Endodermal cell (in vitro differentiated cells): ENCODE results near the gene GPR68. TPM values are rescaled to one million over a fixed set of nuclear protein-coding genes. Genes with fewer than 3 reads are reported as not detected.
"Not testable (repeated sequence)": the region's sequence is repeated elsewhere in the genome, so short reads cannot be mapped to it uniquely, and the experiment has no call there.

Source experiments
- DNase-seq: peaks from one replicate; pipeline ENCODE4 v3.0.0-alpha.2; 2017
- H3K27ac ChIP-seq: 2 replicates; pipeline ENCODE4 v1.5.1; 2013; ENCODE audit warnings: mild to moderate bottlenecking, low read depth, low read length, moderate library complexity
- H3K27me3 ChIP-seq: 2 replicates; pipeline ENCODE4 v1.6.1; 2013; ENCODE audit warnings: mild to moderate bottlenecking, low read length, moderate library complexity; ENCODE audit not compliant: insufficient read depth, control insufficient read depth, poor library complexity, severe bottlenecking
- H3K36me3 ChIP-seq: 2 replicates; pipeline ENCODE4 v1.7.0; 2013; ENCODE audit warnings: mild to moderate bottlenecking, low read length, moderate library complexity; ENCODE audit not compliant: control insufficient read depth, insufficient read depth
- H3K4me1 ChIP-seq: one replicate; pipeline ENCODE4 v1.7.0; 2013; ENCODE audit warnings: low read length; ENCODE audit not compliant: control insufficient read depth, insufficient read depth
- H3K4me3 ChIP-seq: 2 replicates; pipeline ENCODE4 v1.5.1; 2013; ENCODE audit warnings: mild to moderate bottlenecking, low read length, moderate library complexity
- H3K9ac ChIP-seq: 2 replicates; pipeline ENCODE4 v1.6.1; 2013; ENCODE audit warnings: mild to moderate bottlenecking, low read length, moderate library complexity; ENCODE audit not compliant: poor library complexity, severe bottlenecking; ENCODE audit errors: extremely low read depth
- H3K9me3 ChIP-seq: 2 replicates; pipeline ENCODE4 v1.6.1; 2013; ENCODE audit warnings: mild to moderate bottlenecking, low read length, moderate library complexity; ENCODE audit not compliant: control insufficient read depth
- H3K27ac Mint-ChIP-seq: 2 replicates; pipeline ENCODE4 v1.8.0; 2020; ENCODE audit warnings: mixed read lengths
- H3K27me3 Mint-ChIP-seq: 2 replicates; pipeline ENCODE4 v1.8.0; 2021; ENCODE audit warnings: mild to moderate bottlenecking, mixed read lengths; ENCODE audit not compliant: insufficient read depth
- H3K36me3 Mint-ChIP-seq: 2 replicates; pipeline ENCODE4 v1.8.0; 2020; ENCODE audit warnings: low read depth, mixed read lengths
- H3K4me1 Mint-ChIP-seq: 2 replicates; pipeline ENCODE4 v1.8.0; 2020; ENCODE audit warnings: mixed read lengths
- H3K4me3 Mint-ChIP-seq: 2 replicates; pipeline ENCODE4 v1.8.0; 2020; ENCODE audit warnings: mild to moderate bottlenecking, moderate library complexity, mixed read lengths
- H3K9me3 Mint-ChIP-seq: 2 replicates; pipeline ENCODE4 v1.8.0; 2020; ENCODE audit warnings: mild to moderate bottlenecking, mixed read lengths
- CTCF ChIP-seq: fragments of 200-600 bp; sonication (generic); conservative IDR thresholded peaks from 2 replicates; pipeline ENCODE4 v1.5.0; 2021; ENCODE audit warnings: antibody characterized with exemption, mild to moderate bottlenecking
- WGBS, 2 experiments: methylation state at CpG; one replicate each; pipeline versions ENCODE4 v1.1.5 to v1.1.7; 2013; ENCODE audit warnings: missing lambda C conversion rate in 2 of 2, mixed read lengths in 1 of 2; ENCODE audit not compliant: insufficient coverage in 1 of 2, insufficient read length in 1 of 2; 5-methylcytosine and 5-hydroxymethylcytosine counted together
- total RNA-seq, 2 donors: library from RNA; stranded (reverse); fragmentation: NEBNext Ultra II Directional in 1 of 2; extraction: Animal tissue kit (Norgen Biotek cat#: 25700) in 1 of 2; gene quantifications; 2 replicates in 1 of 2; 3 replicates in 1 of 2; pipeline ENCODE4 v1.2.1, GENCODE V29; 2021

The GPR68 gene
- total RNA-seq, 2 donors from 2014 or later: 0.38 to 0.44 TPM

- peaks cover 7% of the 10 kb centered on the region for H3K27me3 ChIP-seq
- Mint-ChIP-seq H3K27me3 (peaks cover 9% of the 10 kb centered on the region), H3K9me3 (no peaks in the 10 kb centered on the region), H3K36me3 (peaks cover 18% of the 10 kb centered on the region), H3K27ac (no peak overlapping the region), H3K4me1 (no peaks in the 10 kb centered on the region), H3K4me3 (no peak overlapping the region)
- H3K4me3 ChIP-seq: no peak overlapping the region
- WGBS, 2 experiments: 95 to 97% methylated on average over 6 of the region's 6 CpGs
- peaks cover 8% of the 10 kb centered on the region for H3K36me3 ChIP-seq
- no peak for TF ChIP-seq CTCF
- DNase-seq: no peak
- no peaks in the 10 kb centered on the region for H3K9me3 ChIP-seq
- H3K4me1 ChIP-seq: no peaks in the 10 kb centered on the region
- no peak overlapping the region for H3K9ac ChIP-seq
- H3K27ac ChIP-seq: no peak overlapping the region
Observed at GRCh38 chr14:91270188-91270587, 25.7 kb upstream of the GPR68 start.

DNA sequence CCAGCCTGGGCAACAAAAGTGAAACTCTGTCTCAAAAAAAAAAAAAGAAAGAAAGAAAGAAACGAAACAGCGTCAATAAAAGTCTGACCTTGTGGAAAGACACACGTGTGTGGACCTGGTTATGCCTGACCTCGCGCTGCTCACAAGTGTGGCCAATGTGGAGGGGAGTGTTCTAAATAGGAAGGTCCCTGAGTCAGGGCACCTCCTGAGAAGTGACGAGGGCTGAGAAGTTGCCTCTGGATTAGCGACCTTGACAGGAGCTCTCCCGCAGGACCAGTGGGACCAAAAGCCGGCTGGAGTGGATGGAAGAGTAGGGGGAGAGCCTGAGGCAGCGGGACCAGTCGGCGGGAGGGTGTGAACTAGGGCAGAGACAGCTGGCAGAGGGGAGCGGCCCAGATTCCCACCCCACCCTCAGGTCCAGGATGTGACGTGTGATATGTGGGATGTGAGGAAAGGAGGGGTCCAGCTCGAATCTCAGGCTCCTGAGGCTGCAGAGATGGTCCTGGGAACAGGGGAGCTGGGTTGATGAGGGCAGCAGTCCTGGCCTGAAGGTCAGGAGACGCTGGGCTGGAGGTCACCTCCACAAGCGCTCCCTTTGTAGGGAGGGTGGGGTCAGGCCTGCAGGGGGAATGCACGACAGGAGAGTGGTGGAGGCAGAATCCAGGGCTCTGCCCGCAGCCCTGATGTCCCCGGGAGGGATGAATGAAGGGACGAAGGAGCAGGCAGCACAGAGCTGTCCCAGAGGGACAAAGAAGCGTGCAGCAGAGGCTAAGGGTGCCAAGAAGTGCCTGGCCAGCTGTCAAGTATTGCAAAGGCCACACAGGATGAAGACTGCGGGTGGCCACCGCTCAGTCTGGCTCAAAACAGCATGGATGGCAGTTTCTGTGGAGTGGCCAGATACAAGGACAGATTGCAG is 24.8 kb upstream of the GPR68 start:
- WGBS, 2 experiments: 89 to 90% methylated on average over 14 to 24 of the region's 24 CpGs
- Mint-ChIP-seq H3K9me3 (no peaks in the 10 kb centered on the region), H3K27ac (peak overlapping the region; percentile 19), H3K36me3 (peaks cover 12% of the 10 kb centered on the region), H3K4me3 (no peak overlapping the region), H3K4me1 (peaks cover 3% of the 10 kb centered on the region), H3K27me3 (peaks cover 15% of the 10 kb centered on the region)
- Histone ChIP-seq H3K4me3 (no peak overlapping the region), H3K9me3 (no peaks in the 10 kb centered on the region), H3K9ac (no peak overlapping the region), H3K27ac (peak overlapping the region; percentile 56), H3K36me3 (peaks cover 5% of the 10 kb centered on the region), H3K4me1 (no peaks in the 10 kb centered on the region), H3K27me3 (peaks cover 14% of the 10 kb centered on the region)
- no peak for TF ChIP-seq CTCF
- DNase-seq: no peak

GRCh38 chr14:91267965-91268437 is 23.5 kb upstream of the GPR68 start:
- H3K4me3 Mint-ChIP-seq: no peak overlapping the region
- DNase-seq: no peak
- H3K27me3 Mint-ChIP-seq: peaks cover 28% of the 10 kb centered on the region
- Histone ChIP-seq H3K27ac (no peak overlapping the region), H3K9me3 (no peaks in the 10 kb centered on the region), H3K9ac (no peak overlapping the region), H3K27me3 (peaks cover 27% of the 10 kb centered on the region), H3K4me3 (no peak overlapping the region), H3K4me1 (no peaks in the 10 kb centered on the region), H3K36me3 (peaks cover 5% of the 10 kb centered on the region)
- no peaks in the 10 kb centered on the region for H3K9me3 Mint-ChIP-seq
- WGBS, 2 experiments: 95 to 100% methylated on average over 4 to 7 of the region's 7 CpGs
- peaks cover 7% of the 10 kb centered on the region for H3K4me1 Mint-ChIP-seq
- H3K27ac Mint-ChIP-seq: no peak overlapping the region
- H3K36me3 Mint-ChIP-seq: peaks cover 12% of the 10 kb centered on the region
- TF ChIP-seq CTCF: no peak

DNA sequence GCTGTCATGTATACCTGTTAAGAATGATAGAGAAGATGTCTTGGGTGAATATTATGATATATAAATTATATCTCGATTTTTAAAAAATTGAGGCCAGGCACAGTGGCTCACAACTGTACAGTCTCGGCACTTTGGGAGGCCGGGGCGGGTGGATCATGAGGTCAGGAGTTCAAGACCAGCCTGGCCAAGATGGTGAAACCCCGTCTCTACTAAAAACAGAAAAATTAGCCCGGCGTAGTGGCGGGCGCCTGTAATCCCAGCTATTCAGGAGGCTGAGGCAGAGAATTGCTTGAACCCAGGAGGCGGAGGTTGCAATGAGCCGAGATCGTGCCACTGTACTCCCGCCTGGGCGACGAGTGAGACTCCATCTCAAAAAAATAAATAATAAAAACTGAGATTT is 21.8 kb upstream of the GPR68 start:
- H3K27me3 Mint-ChIP-seq: peaks cover 32% of the 10 kb centered on the region
- not testable (repeated sequence) for H3K4me1 Mint-ChIP-seq, H3K27ac Mint-ChIP-seq, H3K36me3 Mint-ChIP-seq, H3K4me1 ChIP-seq, H3K9me3 ChIP-seq, H3K4me3 Mint-ChIP-seq, H3K27ac ChIP-seq, H3K36me3 ChIP-seq, H3K9ac ChIP-seq, DNase-seq, H3K4me3 ChIP-seq, H3K9me3 Mint-ChIP-seq
- 85 to 95% methylated on average over 9 to 15 of the region's 15 CpGs for WGBS, 2 experiments
- H3K27me3 ChIP-seq: peaks cover 27% of the 10 kb centered on the region
